GM19351 (cell line): ENCODE data around the gene ADPRM.

ENCODE experiments used
- ATAC-seq: cut with Tn5 transposase; IDR thresholded peaks from one replicate; pipeline ENCODE4 v1.9.1; 2021; ENCODE audit warnings: mild to moderate bottlenecking, moderate library complexity; ENCODE audit not compliant: unreplicated experiment

The ADPRM gene

DNA sequence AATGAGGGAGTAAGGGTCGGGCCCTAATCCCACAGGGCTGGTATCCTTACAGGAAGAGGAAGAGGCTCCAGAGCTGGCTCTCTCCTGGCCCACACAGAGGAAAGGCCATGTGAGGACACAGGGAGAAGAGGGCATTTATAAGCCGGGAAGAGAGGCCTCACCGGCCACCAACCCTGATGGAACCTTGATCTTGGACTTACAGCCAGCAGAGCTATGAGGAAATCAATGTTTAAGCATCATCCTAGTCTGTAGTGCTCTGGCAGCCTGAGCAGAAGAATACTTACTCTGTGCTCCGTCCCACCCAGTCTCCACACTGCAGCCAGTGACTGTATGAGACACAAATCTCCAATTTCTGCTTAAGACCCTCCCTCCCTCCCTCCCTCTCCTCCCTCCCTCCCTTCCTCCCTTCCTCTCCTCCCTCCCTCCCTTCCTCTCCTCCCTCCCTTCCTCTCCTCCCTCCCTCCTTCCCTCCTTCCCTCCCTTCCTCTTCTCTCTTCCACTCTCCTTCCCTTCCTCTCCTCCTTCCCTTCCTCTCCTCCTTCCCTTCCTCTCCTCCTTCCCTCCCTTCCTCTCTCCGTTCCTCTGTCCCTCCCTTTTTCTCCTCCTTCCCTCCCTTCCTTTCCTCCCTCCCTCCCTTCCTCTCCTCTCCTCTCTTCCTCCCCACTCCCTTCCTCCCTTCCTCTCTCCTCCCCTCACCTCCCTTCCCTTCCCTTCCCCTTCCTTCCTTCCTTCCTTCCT lies 41.3 kb downstream of the ADPRM start:
- ATAC-seq, result no peak

DNA sequence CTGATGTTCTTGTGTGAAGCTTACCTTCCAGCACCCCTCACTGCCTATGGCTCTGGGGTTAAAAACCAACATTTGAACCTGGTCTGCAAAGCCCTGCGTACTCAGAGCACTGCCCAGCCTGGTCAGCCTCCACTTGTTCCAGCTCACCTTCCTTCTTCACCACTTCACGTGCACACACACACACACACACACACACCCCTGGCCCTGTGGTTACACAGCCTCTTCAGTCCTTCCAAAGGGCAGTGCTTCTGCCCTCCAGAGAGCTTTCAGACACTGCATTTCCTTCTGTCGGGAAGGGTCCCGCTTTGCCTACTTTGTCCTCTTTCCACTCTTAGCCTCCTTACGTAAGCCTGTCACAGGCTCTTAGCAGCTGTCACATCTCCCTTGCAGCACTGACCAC lies 42.0 kb downstream of the ADPRM start:
- no peak for ATAC-seq

DNA sequence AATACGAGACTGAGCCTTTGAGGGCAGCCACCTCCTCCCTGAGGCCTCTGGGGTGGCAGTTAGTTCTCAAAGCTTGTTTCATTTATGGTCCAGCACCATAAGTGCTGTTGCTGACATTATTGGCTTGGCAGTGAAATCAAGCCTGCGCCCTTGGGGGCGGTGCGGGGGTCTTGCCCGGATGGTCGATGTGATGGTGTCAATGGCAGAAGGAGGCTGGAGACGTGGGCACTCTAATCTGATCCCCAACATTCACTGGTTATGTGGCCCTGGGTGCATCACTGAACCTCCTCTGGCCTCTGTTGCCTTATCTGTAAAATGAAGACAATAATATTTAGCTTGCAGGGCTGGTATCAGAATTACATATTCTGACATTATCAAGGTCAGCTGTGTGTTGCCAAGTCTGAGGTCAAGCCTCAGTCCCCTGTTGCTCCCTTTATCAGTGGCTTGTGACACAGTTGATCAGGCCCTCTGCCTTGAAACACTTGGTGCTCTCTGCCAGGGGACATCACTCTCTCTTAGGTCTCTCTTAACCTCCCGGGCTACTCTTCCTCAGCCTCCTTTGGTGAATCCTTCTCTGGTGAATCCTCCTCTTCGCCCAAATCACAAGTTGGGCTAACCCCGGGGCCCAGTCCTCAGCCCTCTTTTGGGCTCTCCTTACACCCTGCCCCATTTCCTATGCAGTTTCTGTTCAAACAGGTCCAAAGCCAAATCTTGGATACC lies 44.2 kb downstream of the ADPRM start:
- ATAC-seq, result no peak

DNA sequence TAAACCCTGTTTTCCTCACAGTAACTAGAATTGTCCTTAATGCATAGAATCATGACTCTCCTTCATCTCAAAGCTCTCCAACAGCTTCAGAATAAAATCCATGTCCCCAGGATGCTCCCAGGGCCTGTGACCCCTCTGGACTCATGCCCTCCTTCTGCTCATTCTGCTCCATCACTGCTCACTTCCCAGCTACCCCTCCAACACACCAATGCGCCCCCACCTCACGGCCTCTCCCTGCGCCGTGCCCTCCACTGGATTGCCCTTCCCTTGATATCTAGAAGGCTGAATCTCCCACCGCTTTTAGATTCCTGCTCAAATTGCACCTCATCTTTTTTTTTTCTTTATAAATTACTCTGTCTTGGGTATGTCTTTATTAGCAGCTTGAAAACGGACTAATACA lies 45.0 kb downstream of the ADPRM start:
- ATAC-seq, result no peak

DNA sequence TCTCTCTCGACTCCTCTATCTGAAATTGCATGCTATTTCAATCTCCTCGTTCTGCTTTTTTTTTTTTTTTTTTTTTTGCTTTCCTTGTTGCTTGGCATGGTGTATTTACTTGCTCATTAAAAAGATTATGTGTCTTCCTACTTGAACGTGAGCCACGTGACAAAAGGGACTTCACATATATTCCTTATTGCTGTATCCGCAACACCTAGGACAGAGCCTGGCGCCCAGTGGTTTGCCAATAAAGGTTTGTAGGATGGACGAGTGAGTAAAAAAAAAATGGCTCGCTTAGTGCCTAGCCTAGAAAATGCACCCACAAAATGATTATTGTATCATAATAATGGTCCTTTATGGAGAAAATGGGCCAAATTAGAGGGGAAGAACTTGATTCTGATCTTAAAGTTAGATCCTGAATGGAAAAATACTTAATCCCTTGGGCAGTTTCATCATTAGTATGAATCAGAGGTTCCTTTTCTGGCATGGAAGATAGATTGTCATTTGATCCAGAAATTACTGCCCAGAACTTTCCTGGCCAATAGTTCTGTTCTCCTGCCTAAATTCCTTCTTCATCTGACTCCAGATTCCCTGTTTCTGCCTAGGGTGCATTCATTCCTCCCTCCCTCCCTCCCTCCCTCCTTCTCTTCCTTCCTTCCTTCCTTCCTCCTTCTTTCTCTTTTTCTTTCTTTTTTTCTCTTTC lies 46.1 kb downstream of the ADPRM start:
- no peak for ATAC-seq

DNA sequence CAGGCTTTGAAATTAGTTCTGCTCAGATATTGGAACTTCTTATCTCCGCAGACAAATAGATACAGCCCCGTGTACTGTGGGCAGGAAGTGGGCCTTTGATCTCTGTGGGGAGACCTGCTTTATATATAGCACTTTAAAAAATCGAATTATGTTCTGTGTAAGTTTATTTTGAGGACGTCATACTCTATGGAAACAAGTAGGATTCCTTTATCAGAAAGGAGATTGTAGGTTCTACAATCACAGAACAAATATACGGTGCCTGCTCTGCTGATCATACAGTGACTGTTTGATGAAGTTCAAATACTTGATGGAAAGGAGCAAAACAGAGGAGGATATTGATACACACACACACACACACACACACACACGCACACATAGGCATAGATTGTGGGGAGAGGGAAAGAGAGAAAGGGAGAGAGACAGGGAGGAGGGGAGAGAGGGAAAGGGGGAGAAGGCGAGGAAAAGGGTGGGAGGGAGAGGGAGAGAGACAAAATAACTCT lies 47.2 kb downstream of the ADPRM start:
- ATAC-seq, result no peak

DNA sequence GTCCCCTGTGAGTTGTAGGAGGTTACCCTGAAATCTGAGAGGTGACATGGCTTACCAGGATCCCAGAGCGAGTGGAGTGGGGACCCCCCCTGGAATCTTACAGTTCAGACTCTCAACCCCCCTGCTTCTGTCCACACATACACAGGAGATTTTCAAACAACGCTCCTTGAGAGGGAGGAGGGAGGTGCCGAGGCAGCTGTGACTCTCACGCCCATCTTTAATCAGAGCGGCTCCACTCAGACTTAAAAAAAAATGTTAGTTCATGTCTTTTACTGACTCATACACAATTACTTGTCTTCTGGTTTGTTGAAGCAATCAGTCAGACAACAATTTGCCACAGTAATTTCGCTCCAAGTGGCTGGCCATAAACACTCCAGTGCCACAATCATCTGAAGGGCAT lies 47.8 kb downstream of the ADPRM start:
- no peak for ATAC-seq

DNA sequence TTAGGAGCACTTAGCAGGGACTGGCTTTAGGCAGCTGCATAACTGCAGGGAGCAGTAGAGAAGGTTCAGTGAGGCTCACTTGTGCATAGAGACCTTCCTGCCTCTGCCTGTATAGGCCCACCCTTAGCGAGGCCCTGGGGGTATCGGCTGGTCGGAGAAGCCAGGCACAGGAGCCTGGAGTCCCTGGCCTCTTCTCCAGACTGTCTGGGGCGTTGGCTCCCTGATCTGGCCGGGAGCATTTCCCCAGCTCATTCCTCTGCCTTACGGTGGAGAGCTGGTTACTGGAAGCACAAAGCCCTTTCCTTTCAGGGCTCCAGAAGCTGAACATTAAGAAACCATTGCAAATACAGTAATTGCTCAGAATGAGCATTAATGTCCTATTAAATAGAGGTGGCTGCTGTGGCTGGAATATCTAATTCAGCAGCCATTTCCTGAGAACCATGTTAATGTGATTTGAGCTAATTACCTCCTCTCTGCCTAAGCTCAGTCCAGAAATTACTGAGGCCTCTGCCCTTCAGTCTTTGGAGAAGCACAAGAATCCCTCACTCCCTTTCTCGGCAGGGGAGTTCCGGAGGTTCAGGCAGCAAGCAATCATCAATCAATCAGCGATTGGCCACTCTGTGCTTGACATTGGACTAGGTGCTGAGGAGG lies 51.3 kb downstream of the ADPRM start:
- no peak for ATAC-seq

DNA sequence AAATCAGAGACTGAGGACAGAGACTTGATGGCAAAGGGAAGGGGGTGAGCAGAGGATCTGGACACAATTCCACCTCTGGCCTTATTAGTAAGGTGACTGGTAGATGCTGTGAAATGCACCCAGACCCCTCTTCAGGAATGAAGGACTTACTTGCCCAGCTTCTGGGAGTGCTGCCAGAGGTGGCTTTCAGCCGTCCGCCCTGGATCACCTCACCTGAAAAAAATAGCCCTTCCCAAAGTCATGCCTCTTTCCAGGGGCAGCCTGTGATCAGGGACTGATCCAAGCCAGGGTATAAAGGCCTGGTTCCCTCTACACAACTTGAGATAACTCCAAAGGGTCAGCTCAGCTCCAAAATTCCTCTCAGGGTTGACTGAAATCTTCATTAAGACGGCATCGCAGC lies 52.8 kb downstream of the ADPRM start:
- no peak for ATAC-seq

DNA sequence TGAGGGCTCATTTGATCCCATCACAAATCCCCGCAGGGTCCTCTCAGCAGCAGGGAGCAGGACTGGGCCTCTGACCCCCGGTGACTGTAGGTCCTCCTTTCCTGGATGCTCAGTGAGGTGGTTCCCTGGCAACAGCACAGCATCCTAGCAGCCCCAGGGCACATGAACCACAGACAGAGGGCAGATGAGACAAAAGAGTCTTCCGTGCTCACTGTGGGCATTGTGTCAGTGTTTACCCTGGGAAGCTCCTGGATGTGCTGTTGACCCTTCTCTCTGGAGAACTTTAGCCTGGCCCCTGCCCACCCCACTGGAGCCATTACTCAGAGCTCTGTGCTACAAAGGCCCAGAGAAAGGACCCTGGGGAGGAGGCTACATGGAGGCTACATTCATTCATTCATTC lies 54.2 kb downstream of the ADPRM start:
- no peak for ATAC-seq

DNA sequence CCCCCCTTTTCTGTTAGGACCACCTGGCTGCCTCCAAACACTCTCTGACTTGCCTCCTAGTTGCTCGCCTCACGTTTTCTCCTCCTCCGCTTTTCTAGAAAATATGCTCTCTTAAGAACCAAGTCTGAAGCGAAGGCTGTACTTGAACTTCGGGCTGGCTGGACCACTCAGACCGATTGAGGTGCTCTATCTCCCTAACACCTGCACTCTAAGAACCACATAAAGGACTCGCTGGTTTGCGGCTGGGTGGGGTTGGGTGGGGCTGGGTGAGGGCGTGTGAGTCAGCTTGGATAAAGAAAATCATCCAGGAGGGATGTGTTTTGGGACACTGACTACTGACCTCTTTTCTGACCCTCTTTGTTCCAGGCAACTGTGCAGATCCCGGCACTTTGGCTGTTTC lies 55.3 kb downstream of the ADPRM start:
- no peak for ATAC-seq

DNA sequence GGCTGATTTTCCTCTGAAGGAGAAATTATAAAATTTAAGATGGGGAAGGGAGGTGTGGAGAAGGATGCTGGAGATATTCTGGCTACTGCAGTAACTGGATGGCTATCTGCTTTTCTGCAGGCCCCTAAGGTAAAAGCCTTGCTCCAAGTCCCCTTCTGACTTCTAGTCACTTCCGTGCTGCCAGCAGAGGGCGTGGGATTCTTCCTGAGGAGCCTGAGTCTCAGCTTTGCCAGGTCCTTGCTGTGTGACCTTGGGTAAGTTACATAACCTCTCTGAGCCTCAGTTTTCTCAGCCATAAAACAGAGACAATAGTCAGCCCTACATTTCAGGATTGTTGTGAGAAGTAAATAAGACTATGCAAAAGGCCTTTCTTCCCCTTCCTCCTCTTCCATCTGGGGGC lies 56.7 kb downstream of the ADPRM start:
- no peak for ATAC-seq

DNA sequence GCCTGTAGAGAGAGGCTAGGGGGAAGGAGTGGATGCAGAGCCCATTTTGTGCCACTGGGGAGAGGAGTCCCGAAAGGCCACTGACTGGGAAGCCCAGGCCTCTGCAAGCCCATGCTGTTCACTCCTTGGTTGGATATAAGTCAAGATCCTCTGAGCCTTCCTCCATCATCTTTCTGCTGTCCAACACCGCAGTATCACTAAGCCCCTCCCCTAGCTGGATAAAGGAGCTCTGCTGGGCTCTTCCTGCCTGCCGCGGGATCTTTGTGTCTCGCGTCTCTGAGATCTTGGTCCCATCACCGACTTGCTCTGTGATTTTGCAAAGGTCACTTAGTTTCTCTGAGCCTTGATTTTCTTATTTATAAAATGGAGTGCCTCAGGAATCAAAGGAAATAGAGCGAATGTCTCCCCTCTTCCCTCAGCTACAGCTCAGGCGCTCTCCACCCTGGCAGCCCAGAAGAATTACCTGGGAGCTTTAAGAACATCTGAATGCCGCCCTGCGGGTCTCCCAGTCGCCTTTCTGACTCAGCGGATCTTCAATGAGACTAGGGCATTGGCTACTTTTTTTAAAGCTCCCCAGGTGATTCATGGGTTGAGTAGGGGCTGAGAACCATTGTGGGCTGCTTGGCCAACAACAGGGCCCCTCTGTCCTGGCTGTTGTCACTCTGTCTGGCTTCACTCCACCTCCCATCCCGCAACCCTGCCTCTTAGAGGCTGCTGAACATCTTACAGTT lies 57.6 kb downstream of the ADPRM start:
- ATAC-seq, result no peak

DNA sequence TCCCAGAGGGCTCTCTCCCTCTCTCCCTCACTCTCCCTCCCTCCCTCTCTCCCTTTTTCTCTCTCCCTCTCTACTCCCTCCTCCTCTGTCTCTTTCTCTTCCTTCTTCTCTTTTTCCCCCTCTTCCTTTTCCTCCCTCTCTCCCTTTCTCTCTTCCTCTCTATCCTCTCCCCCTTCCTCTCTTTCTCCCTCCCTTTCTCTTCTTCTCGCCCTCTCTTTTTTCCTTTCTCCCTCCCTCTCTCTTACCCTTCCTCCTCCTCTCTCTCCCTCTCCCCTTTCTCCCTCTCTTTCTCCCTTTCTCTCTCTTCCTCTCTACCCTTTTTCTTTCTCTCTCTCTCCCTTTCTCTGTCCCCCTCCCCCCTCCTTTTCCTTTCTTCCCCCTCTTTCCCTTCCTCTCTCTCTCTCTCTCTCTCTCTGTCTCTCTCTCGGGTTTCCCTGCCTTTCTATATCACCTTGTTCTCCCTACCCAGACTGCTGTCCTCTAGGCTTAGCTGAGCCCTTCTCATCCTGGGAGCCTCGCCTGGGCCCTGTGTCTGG lies 58.3 kb downstream of the ADPRM start:
- no peak for ATAC-seq

DNA sequence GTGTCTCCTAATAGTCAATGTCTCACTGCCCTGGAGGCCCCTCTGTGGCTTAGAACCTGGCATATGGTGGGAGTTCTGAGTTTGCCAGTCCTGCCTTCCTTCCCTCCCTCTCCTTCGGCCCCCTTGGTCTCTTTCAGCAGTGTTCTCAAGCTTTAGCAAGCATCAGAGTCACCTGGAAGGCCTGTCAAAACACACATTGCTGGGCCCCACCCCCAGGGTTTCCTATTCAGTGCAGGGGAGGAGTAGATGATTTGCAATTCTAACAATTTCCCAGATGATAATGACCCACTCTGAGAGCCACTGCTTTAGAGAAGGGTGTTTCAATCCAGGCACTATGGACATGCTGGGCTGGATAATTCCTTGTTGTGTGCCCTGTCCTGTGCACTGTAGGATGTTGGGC lies 58.8 kb downstream of the ADPRM start:
- no peak for ATAC-seq

DNA sequence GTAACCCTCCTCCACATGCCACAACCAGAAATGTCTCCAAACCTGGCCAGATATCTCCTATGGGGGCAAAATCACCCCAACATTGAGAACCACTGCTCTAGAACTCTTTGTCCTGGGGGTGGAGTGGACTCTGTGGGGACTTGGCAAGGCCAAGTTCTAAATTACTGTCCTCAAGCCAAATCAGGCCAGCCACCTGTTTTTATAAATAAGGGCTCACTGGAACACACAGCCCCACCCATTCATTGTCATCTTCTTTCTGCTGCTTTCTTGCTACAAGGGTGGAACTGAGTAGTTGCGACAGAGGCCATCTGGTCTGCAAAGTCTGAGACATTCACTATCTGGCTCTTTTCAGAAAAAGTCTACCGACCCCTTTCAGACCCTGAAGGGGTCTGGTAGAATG lies 59.2 kb downstream of the ADPRM start:
- no peak for ATAC-seq

DNA sequence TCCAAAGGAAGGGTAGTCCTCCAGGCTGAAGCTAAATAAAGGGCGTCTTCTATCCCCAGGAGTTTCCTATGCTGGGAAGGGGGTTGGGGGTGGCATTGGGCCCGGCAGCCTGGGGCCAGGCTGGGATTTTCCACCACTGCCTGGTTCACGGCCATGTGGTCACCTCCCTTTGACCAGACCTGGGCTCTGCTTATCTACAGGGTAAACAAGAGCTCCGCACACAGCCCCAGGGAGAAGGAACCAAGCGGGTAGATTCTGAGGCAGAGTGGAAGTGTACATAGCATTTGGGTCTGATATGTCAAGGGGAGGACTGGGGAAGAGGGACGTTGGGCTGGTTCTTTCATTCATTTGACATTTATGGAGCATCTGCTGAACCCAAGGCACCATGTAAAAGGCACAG lies 59.7 kb downstream of the ADPRM start:
- no peak for ATAC-seq

DNA sequence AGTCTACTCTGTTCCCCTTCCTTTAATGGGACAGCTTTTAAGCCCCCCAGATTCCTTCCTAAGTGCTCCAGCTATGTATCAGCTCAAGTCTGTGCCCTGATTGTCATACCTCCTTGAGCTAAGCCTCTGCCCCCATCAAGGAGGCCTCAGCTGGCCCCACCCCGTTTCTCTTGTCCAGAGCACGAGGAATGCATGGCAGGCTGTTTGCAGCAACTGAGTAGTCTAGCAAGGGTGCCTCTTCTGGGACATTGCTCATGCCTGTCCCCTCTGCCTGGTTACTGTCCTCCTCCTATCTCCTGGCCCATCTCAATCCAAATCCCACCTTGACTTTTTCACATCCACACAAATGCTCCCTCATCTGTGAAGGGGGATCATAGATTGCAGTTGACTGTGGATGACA lies 60.3 kb downstream of the ADPRM start:
- ATAC-seq, result no peak

DNA sequence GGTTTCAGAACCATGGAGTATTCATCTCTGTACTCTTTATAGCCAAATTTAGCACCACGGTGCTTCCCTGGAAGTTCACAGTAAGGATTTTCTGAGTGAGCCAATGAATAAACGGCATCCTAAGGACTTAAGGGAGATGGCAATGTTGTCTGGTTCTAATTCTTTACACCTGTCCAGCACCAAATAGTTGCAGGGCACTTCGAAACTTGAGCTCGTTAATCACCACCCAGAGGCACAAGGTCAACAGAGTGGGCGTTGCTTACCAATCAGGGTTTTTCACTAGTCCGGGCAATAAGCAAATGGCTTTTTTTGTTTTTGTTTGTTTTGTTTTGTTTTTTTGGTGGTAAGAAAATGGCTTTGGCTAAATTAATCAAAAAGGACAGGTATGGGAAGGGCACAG lies 60.7 kb downstream of the ADPRM start:
- ATAC-seq, result no peak
